ENCODE measurements around the gene SMCR8. TPM values are rescaled to one million over a fixed set of nuclear protein-coding genes. Genes with fewer than 3 reads are reported as not detected.

Gene SMCR8, protein sequence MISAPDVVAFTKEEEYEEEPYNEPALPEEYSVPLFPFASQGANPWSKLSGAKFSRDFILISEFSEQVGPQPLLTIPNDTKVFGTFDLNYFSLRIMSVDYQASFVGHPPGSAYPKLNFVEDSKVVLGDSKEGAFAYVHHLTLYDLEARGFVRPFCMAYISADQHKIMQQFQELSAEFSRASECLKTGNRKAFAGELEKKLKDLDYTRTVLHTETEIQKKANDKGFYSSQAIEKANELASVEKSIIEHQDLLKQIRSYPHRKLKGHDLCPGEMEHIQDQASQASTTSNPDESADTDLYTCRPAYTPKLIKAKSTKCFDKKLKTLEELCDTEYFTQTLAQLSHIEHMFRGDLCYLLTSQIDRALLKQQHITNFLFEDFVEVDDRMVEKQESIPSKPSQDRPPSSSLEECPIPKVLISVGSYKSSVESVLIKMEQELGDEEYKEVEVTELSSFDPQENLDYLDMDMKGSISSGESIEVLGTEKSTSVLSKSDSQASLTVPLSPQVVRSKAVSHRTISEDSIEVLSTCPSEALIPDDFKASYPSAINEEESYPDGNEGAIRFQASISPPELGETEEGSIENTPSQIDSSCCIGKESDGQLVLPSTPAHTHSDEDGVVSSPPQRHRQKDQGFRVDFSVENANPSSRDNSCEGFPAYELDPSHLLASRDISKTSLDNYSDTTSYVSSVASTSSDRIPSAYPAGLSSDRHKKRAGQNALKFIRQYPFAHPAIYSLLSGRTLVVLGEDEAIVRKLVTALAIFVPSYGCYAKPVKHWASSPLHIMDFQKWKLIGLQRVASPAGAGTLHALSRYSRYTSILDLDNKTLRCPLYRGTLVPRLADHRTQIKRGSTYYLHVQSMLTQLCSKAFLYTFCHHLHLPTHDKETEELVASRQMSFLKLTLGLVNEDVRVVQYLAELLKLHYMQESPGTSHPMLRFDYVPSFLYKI
- total RNA-seq: 12.8 and 13.9 TPM in 2 replicates

DNA sequence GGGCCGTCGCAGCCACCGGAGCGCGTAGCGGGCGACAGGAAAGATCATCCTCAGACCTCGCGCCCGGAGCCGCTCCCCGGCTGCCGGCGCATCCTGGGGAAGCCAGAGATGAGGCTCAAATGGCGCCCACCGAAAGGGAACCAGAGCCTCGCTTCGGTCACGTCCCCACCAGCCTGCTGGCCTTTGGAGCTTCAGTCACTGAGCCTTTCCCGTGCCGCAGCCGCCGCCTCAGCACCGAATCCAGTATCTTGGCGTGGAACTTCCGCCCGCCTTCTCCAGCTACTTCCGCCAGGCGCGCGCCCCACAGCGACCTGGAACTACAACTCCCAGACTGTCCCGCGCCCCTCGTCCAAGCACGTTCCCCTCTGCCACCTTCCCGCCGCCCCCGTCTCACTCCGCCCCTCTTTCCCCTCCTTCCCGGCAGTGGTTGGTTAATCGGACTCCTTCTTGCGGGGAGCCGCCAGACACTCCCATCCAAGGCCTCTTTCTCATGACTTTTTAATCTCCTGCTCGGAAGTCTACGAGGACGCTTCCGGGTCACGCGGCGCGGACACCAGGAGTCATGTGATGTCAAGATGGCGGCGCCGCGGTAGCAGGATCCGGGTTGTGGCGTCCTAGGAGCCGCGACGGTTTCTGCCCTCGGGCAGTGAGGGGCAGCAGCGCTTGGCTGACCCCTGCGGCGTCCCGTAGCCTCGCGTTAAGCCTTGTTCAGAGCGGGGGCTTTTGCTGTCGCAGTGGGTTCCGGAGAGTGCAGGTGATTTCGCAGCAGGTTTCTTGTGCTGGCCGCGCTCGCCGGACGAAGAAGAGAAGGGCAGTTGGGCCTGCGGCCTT, at the start of gene SMCR8, which contains the start of gene TOP3A:
SMCR8 (plus strand) TSS at position 563 of the 831 bp plus-strand sequence. CDS start 497 bp downstream, outside the sequence.
TOP3A (minus strand) TSS at position 264 of the 831 bp plus-strand sequence; CDS start at position 48, 216 bp downstream.

DNA sequence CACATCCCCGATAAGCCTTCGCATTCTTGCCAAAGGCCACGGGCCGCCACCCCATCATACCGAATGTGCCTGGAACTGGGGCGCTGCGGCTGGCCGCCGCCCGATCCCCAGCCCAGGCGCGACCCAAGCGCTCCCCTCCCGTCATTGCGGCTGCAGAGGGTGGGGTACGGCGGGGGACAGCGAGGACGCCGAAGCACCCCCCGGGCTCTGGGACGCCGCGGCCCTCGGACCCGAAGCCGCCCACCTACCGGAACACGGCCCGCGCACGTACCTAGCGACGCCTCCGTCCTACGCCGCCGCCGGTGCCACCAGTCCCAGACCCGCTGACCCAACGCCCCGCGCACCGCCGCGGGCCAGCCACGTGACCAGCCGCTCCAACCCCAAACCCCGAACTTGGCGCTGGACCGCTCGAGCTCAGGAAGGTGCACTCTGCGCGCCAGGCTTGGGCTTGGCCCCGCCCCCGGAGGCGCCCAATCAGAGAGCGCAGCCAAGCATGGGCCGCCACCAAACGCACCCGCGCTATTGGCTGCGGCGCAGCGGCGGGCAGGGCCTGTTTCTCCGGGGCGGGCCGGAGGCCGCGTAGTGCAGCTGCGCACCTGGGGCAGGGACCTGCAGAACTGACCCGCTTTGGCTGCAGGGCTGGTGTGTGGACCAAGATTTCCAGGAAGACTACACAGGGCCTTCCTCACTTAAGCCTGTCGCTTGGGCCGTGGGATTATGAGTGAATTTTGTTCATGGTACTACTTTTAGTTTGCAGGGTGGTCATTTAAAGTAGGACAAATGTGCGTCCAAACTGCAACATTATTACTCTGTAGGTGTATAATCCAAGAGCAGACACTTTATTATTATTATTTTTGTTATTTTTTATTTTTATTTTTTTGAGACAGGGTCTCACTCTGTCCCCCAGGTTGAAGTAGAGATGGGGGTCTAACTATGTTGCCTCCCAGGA, 48.3 kb downstream of the SMCR8 start, which contains the start of gene SHMT1:
SHMT1 (minus strand) TSS at position 450 of the 949 bp plus-strand sequence. CDS start 7,569 bp downstream, outside the sequence.

Other genes with a start within 250 kb of the SMCR8 start
- 27.7 and 28.5 TPM in 2 replicates for gene DRG2, start 227.3 kb upstream of the SMCR8 start, total RNA-seq
- gene MYO15A, start 206.5 kb upstream of the SMCR8 start, total RNA-seq: 0.99 and 1.6 TPM in 2 replicates
- 89.7 and 115 TPM in 2 replicates for gene ALKBH5, start 131.5 kb upstream of the SMCR8 start, total RNA-seq
- gene LLGL1, start 89.7 kb upstream of the SMCR8 start, total RNA-seq: 27.3 and 29.3 TPM in 2 replicates
- gene FLII, start 56.6 kb upstream of the SMCR8 start, total RNA-seq: 408 and 546 TPM in 2 replicates
- gene MIEF2, start 54.6 kb upstream of the SMCR8 start, total RNA-seq: 15.1 and 29.2 TPM in 2 replicates
- 15.4 and 17.4 TPM in 2 replicates for gene TOP3A, start 299 bp upstream of the SMCR8 start, total RNA-seq
- gene SHMT1, start 48.3 kb downstream of the SMCR8 start, total RNA-seq: 4.3 and 4.5 TPM in 2 replicates
- gene EVPLL, start 62.5 kb downstream of the SMCR8 start, total RNA-seq: not detected in 2 replicates
- not detected in 2 replicates for gene LGALS9C, start 161.5 kb downstream of the SMCR8 start, total RNA-seq